Measurements from ENCODE around the gene MTX2.

The MTX2 gene

DNA sequence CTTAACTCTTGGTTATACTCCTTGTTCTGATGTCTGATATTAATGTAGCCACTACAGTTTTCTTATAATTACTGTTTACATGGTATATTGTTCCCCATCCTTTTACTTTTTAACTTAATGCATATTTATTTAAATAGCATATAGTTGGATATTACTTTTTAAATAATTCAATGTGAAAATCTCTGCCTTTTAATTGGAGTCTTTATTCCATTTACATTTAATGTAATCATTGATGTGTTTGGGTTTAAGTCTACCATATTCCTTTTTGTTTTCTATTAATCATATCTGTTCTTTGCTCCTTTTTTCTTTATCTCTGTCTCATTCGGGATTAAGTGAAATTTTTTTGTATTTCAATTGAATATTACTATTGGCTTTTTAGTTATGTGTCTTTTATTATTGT is 109.1 kb downstream of the MTX2 start:
- no peak for DNase-seq (ENCODE audit: low read depth, low spot score)

DNA sequence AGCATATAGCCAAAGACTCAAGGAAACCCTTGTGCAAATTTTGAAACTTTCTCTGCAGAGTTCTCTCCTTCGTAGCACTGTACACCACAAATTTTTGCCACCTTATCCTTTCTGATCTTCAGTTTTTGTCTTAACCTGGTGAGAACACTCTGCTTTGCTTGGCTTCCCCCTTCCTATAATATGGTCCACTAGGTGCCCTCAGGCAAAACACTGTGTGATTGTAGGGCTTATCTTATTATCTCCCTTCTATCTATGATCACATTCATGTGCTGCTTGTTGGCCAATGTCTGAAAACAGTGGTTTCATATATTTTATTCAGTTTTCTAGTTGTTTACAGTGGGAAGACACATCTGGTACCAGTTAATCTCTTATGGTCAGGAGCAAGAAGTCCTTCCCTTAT is 111.1 kb downstream of the MTX2 start:
- no peak for DNase-seq (ENCODE audit: low read depth, low spot score)

DNA sequence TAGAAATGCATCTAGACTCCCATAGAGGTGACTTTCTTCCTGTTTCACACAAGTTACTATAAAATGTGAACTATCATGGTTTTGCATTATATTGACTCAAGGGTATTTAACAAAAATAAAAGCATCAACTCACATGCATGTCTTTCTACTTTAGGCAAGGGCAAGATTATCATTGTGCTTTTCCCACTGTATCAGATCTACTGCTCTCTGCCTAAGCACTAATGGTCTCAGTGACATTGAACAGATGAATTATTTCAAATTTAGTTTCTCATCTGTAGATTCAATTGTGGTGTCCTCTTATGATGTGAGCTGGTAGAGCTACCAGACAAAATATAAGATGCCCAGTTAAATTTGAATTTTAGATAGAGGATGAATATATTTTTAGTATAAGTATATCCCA is 113.9 kb downstream of the MTX2 start:
- DNase-seq (ENCODE audit: low read depth, low spot score), result no peak

DNA sequence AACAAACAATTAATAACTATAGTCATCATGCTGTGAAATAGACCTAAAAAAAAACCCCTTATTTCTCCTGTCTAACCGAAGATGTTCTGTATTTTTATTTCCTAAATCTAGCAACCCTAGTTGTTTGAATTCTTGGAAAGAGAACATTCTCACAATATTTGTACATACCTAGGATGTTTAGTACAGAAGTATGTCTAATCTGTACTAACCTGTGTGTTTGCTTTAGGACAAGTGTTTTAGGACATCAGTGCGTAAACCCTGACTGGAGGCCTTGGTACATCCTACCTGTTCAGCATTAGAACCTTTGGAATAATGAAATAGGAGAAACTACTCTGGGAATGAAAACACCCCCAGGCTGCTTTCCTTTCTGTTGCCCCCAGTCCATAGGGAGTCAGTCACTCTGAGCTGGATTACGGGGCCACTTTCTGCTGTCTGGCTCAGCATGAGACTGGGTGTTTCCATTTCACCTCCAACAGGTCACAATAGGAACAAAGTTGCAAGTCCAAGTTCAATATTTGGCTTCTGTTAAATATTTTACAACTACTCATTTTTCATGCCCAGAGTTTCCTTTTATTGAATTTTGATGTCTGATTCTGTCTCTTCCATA is 114.7 kb downstream of the MTX2 start:
- no peak for DNase-seq (ENCODE audit: low read depth, low spot score)

DNA sequence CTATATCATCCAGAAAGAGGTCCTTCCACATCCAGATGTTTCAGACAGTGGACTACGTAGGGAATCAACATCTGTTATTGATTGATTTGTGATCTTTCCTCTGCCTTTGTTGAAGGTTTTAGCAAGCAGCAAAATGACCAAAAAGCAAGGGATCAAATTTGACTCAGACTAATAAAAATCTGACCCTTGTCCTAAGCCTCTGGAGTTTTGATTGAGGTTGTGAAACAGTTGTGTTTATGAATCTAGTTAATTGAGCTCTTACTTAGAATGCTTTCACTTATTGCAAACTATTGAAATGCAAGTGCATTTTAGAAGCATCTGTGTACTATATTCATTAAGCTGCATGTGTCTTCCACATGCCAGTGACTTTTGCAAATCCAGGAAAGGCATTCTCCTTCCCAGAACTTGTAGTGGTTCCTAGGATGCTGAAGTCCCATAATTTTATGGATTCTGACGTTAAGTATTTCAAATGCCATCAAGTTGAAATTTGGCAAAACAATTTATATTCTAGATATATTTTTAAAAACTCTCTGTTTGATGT is 116.0 kb downstream of the MTX2 start:
- no peak for DNase-seq (ENCODE audit: low read depth, low spot score)

DNA sequence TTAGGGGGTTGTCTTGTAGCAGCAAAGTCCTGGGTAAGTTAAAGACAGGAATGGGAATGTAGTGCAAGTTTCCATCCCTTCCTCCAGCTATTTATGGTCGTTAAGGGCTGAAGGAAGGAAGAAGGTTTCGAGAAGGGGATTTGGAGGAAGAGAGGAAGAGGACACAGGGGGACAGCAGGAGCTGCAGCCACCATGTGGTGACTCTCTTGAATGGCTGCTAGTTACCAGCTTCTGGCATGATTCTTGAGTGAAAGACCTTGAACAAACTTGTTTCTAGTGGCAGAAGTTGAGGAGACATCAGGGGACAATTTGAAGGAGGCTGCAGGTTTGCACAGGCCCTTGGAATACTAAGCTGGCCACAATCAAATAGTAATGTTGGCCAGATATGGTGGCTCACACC is 116.6 kb downstream of the MTX2 start:
- DNase-seq (ENCODE audit: low read depth, low spot score), result no peak
